SW 1271 (cell line): ENCODE results near the gene NFKBIE.

Source experiments
- DNase-seq, 2 experiments: peaks; one replicate each; lab custom pipeline; 2025; lab: John Stamatoyannopoulos, UW

The NFKBIE gene

DNA sequence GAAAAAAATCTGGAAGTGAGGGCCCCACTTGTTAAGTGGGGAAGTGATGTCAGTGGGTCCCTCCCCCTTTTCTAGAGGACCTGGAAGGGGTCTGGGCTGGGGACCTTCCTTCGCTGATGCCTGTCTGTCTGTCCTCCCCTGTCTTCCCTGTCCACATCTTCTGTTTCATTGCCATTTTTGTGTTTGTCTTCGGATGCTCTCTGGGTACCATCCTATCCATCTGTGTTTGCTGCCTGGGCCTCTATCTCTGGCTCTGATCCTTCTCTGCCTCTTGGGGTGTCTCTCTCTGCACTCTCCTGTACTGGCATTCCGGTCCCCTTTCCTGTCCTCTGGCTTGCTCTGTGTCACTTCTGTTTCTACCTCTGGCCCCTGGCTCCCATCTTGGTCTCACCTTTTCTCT, 7.2 kb upstream of the NFKBIE start:
- no peak for DNase-seq

DNA sequence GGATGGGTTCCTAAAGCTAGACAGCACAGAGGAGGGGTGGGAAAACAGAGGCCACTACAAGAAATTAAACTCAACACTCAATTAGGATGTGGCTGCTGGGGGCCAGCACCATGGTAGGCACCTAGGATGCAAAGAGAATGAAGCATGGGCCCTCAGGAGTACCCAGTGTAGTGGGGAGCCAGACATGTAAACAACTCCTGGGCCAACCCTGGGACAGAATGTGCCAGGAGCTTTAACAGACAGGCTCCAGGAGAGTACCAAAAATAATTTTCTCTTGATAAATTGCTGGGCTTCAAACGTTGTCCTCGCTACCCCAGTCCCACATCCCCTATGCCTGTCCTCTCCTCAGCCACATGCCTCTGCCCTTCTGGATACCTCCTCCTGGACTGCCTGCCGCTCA, 6.6 kb upstream of the NFKBIE start:
- no peak for DNase-seq

DNA sequence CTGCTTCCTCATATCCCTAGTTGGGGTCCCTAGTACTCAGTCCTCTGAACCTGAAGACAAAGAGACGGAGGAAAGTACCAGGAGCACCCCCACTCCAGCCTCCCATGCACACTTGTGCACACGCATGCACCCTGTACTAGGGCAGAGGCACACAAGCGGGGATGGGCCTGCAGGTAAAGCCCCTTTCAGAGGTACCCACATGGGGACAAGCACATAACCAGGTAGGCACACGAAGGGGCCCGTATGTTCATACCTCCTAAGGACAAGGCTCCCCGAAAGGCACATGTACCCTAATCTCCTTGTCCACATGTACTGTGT, 6.0 kb upstream of the NFKBIE start:
- DNase-seq, result no peak

- no peak for DNase-seq
Observed at GRCh38 chr6:44270526-44271405, 5.4 kb upstream of the NFKBIE start.

DNA sequence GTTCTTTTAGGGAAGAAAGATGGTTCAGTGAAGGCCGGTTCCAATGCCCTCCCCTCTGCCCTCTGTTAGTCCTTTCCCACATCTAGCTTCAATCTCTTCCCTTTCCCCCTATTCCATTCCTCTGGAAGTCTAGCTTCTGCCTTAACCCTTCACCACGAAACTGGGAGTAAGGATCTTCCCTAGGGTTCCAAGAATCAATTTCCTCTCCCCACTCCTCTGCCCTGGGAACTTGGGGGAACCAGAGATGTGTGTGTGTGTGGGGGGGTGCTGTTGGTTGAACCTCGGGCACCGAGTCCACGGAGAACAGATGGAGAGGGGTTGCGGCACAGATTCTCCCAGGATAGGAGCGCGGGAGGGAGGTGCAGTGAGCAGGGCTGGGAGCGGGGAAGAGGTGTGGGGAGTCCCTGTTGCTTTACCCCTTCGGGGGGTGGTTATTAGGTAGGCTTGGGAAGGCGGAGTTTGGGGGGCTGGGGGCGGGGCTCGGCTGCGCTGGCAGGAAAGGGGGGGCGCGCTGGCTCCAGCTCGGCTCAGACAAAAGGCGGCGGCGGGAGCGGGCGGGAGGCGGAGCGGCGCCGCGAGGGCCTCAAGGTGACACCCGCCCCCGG, 4.7 kb upstream of the NFKBIE start, which contains the start of gene TMEM151B:
TMEM151B (plus strand) TSS at position 530 of the 605 bp plus-strand sequence. CDS start 293 bp downstream, outside the sequence.
- DNase-seq, result no peak

GRCh38 chr6:44269178-44269920, 4.0 kb upstream of the NFKBIE start:
- peak in 1 of 2 experiments; percentile 31 for DNase-seq

GRCh38 chr6:44268095-44268628, 2.8 kb upstream of the NFKBIE start:
- peak in 1 of 2 experiments; percentile 42 for DNase-seq

GRCh38 chr6:44267252-44267651, 1.9 kb upstream of the NFKBIE start:
- no peak for DNase-seq

DNA sequence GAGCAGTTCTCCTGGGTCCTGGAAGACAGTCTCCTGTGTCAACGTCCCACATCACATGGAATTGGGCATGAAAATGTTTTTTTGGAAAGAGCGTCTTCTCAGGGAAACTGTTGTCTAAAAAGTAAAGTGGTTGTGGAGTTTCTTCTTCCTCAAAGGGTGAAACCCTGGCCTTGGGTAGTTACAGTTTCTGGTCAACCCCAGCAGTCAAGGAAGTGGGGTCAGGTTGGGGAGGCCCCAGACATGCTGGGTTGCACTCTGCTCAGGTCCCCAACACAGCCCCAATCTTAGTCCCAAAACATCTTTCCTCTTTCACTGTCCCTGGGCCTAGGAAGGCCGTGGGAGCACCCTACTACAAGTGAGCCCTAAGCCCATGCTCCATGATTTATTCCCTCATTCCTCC, 996 bp upstream of the NFKBIE start:
- DNase-seq, result no peak

- no peak for DNase-seq
Observed at GRCh38 chr6:44265722-44266233, 427 bp upstream of the NFKBIE start.

GRCh38 chr6:44264154-44265006, 971 bp downstream of the NFKBIE start:
- no peak for DNase-seq

GRCh38 chr6:44263354-44264100, 1.8 kb downstream of the NFKBIE start:
- DNase-seq, result peak in 1 of 2 experiments; percentile 35

DNA sequence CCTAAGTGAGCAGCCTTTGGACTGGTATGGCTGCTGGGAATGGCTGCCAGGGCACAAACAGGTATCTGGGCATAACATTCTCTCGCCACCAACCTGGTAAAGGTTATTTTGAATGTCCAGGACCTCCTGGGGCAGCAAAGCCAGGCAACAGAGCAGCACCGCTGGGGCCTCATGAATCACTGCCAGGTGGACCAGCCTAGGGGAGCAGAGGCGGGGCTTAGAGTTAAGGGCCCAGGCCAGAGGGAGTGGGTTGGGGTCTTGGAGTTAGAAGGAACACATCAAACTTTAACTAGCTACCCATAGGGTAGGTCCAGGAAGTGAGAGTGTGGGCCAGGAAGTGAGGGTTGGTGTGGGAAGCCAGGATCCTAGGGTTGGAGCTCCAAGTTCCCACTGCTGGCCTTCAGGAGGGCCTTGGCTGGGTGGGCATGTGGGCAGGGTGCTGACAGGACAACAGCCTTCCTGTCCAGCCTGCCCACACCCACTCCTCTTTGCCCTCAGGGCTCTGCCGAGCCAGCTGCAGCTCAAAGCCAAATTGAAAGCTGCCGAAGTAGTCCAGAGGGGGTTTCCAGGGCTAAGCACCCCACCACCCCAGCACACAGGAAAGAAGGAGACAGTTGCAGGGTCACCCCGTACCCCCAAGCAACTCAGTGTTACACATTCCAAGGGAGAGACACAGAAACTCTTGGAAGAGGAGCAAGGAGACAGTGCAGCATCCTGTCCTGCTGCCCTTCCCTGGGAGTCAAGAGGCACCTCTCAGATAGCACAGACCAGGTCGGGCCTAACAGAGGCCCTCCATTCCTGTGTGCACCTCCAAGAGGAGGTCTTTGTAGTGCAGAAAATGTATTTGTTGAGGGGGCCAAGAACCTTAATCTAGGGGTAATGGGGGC, 2.6 kb downstream of the NFKBIE start:
- no peak for DNase-seq

DNA sequence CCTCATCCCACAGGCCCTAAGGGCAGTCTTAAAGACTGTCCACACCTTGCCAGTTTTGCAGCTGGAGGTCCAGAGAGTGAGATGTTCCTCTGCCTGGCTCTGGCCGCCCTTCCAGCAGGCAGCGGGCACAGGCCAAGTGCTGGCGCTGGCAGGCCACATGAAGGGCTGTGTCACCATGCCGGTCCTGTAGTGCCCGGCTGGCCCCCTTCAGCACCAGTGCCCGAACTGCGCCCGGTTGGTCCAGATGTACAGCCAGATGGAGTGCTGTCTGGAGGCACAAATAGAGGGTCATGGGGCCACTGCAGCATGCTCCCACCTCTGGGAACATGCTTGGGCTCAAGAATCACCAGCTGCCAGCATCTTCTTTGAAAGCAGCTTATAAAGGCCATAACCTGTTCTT, 3.8 kb downstream of the NFKBIE start:
- DNase-seq, result no peak

DNA sequence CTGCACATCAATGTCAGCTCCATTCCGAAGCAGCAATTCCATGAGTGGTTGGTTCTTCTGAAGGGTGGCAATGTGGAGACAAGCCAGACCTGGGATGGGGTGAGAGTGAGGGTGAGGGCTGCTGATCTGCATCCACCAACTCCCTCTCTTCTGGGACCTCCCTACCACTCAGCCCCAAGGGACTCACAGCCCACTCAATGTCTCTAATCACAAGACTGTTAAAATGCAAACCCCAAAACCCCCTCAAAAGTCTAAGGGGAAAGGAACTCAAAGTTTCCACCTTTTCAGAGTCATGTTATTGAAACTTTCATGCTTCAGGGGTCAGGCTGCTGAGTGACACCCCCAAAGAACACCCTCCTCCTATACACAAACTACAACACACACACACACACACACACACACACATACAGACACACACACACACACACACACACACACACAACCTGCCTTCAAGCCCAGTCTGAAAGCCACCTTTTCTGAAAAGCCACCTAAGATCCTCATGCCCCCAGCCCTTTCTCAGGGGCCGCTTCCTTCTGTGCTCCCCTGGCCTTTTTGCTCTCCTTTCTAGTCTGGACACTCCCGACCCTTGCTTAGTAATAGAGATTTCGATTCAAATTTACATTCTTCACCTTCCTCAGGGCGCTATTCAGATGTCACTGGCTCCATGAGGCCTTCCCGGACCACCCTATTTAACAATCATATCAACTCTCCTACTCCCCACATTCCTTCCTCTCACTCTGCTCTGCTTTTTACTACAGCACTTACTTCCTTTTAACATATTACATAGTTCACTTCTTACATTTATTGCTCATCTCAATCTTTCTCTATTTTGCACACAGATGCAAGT, 4.7 kb downstream of the NFKBIE start:
- no peak for DNase-seq

GRCh38 chr6:44260011-44260410, 5.3 kb downstream of the NFKBIE start:
- DNase-seq, result no peak

DNA sequence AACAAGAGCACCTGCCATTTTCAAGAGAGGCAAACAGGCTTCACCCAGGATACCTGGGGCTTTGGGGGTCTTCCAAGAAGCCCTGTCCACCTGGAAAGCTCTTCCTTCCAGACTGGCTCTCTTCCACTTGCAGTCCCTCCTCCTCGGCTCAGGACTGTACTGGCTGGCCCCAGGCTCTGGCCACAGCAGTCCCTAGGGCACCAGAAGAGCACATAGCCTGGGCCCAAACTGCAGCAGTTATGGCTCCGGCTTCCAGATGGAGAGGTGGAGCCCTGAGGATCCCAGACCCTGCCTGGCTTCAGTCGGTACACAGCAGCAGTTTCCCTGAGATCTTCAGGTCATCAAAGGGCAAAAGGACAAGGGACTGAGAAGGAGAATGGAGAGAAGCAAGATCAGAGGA, 6.4 kb downstream of the NFKBIE start:
- no peak for DNase-seq

- DNase-seq, result no peak
Observed at GRCh38 chr6:44258325-44258863, 7.0 kb downstream of the NFKBIE start.
